HFF-Myc (cell line): ENCODE measurements around the gene PCK2.

Source experiments
- DNase-seq: peaks from one replicate; pipeline ENCODE4 v3.0.0-alpha.2; 2011; ENCODE audit warnings: low read depth; ENCODE audit errors: extremely low read depth
- H3K4me3 ChIP-seq: replicated peaks from 2 replicates; pipeline ENCODE4 v1.5.1; 2011; ENCODE audit warnings: low read depth, mild to moderate bottlenecking, control low read depth, low read length
- TF ChIP-seq, protein P1 (sequence below): IDR thresholded peaks from 2 replicates; pipeline ENCODE4 v1.5.1; 2012; ENCODE audit warnings: mild to moderate bottlenecking, low read depth, low read length, control low read depth; ENCODE audit errors: missing control alignments

The PCK2 gene

DNA sequence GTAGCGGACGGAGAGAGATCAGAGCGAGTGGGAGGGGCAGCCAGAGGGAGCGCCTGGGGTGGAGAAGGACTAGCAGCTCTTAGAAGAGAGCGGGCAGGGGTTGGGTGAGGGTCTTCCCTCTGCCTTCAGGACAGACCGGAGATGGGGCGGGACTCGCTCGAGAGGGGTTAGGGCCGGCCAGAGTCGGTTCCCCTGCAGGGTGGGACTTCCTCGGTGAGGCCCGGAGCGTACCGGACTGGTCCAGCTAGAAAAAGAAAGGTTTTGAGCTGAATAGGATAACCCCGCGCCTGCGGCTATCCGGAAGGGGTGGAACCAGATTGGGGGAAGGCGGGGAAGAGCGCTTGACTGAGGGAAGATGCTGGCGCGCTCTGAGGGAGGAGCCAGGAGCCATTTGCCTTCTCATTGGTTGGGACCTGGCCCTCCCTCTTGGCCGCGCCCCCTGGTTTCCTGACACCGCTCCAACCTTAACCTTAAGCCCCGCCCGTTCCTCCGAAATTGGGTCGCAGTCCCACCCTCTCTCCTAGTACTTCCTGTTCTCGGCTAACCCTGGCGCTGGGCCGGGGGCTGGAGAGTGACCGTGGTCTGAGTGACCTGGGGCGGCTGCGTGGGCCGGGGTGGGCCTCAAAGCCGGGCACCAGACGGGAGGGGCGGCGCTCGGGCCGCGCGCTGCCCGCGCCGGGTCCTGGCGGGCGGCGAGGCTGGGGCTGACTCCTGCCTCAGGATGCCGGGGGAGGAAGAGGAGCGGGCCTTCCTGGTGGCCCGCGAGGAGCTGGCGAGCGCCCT lies 53.1 kb downstream of the PCK2 start, which contains the start of gene RNF31:
RNF31 (plus strand) TSS at position 521 of the 783 bp plus-strand sequence; CDS start at position 722, 201 bp downstream.
- TF ChIP-seq, protein P1, sequence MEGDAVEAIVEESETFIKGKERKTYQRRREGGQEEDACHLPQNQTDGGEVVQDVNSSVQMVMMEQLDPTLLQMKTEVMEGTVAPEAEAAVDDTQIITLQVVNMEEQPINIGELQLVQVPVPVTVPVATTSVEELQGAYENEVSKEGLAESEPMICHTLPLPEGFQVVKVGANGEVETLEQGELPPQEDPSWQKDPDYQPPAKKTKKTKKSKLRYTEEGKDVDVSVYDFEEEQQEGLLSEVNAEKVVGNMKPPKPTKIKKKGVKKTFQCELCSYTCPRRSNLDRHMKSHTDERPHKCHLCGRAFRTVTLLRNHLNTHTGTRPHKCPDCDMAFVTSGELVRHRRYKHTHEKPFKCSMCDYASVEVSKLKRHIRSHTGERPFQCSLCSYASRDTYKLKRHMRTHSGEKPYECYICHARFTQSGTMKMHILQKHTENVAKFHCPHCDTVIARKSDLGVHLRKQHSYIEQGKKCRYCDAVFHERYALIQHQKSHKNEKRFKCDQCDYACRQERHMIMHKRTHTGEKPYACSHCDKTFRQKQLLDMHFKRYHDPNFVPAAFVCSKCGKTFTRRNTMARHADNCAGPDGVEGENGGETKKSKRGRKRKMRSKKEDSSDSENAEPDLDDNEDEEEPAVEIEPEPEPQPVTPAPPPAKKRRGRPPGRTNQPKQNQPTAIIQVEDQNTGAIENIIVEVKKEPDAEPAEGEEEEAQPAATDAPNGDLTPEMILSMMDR: no peak
- peak within 1 kb of the TSS; percentile 75 for H3K4me3 ChIP-seq
- peak; percentile 94 for DNase-seq

DNA sequence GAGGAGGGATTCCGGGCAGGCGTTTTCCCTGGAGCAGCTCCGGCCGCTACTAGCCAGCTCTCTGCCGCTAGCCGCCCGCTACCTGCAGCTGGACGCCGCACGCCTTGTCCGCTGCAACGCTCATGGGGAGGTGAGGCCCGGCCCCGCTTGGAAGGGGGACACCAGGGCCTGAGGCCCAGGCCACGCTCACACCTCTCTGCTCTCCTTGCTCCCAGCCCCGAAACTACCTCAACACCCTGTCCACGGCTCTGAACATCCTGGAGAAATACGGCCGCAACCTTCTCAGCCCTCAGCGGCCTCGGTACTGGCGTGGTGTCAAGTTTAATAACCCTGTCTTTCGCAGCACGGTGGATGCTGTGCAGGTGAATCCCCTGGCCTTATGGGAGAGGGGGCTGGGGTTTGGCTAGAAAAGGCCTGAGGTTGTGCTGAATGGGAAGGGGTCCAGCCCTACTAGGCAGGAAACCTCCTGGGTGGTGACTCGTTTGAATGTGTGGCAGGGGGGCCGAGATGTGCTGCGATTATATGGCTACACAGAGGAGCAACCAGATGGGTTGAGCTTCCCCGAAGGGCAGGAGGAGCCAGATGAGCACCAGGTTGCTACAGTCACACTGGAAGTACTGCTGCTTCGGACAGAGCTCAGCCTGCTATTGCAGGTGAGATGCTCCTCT lies 53.8 kb downstream of the PCK2 start:
- peak overlapping the region; percentile 75 for H3K4me3 ChIP-seq
- TF ChIP-seq, protein P1: no peak
- DNase-seq: no peak

DNA sequence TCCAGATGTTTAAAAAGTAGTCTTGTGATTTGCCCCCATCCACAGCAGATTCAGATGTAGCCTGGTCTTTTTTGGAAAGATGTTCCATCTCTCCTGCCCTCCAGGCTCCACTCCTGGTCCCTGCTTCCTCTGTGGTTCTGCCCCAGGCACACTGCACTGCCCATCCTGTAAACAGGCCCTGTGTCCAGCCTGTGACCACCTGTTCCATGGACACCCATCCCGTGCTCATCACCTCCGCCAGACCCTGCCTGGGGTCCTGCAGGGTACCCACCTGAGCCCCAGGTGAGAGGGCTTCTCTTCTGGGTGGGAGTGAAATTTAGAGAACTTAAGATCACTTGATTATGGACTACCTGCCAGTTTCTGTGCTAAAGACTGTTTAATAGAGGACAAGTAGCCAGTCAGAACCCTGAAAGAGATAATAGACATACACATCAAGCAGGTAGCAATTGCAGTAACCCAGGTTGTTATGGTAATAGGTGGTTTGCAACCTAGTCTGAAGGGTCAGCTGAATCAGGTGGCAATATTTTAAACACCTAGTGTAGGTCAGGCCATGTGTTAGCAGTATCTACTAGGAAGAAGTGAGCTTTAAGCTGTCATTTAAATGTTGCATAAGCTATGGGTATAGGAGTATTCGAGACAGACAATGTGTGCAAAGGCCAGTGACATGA lies 55.3 kb downstream of the PCK2 start:
- TF ChIP-seq, protein P1: no peak
- H3K4me3 ChIP-seq: no peak overlapping the region
- DNase-seq: no peak

DNA sequence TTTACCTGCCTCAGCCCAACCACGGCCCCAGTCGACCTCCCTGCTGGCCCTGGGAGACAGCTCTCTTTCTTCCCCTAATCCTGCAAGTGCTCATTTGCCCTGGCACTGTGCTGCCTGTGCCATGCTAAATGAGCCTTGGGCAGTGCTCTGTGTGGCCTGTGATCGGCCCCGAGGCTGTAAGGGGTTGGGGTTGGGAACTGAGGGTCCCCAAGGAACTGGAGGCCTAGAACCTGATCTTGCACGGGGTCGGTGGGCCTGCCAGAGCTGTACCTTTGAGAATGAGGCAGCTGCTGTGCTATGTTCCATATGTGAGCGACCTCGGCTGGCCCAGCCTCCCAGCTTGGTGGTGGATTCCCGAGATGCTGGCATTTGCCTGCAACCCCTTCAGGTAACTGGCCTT lies 56.0 kb downstream of the PCK2 start:
- H3K4me3 ChIP-seq: no peak overlapping the region
- TF ChIP-seq, protein P1: no peak
- DNase-seq: no peak

DNA sequence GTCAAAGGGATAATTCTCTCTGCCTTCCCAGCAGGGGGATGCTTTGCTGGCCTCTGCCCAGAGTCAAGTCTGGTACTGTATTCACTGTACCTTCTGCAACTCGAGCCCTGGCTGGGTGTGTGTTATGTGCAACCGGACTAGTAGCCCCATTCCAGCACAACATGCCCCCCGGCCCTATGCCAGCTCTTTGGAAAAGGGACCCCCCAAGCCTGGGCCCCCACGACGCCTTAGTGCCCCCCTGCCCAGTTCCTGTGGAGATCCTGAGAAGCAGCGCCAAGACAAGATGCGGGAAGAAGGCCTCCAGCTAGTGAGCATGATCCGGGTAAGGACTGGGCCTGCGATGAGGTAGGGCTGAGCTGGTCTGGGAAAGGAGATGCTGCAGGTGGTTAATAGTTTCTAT lies 56.5 kb downstream of the PCK2 start:
- no peak for DNase-seq
- TF ChIP-seq, protein P1: no peak
- no peak overlapping the region for H3K4me3 ChIP-seq

DNA sequence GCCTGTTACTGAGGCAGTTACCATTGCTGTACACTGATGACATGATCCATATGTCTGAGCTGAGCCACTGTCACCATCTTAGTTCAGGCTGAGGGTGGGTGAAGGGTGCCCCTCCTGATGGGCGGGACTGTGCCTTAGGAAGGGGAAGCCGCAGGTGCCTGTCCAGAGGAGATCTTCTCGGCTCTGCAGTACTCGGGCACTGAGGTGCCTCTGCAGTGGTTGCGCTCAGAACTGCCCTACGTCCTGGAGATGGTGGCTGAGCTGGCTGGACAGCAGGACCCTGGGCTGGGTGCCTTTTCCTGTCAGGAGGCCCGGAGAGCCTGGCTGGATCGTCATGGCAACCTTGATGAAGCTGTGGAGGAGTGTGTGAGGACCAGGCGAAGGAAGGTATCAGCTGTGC lies 56.9 kb downstream of the PCK2 start:
- no peak overlapping the region for H3K4me3 ChIP-seq
- TF ChIP-seq, protein P1: no peak
- no peak for DNase-seq
